CD4-positive, alpha-beta T cell treated with Interleukin-21 for 1 hour (primary cell): ENCODE results near the gene DENND11.

ENCODE experiments used
- DNase-seq: peaks from one replicate; pipeline ENCODE4 v3.0.0-alpha.2; 2020

The DENND11 gene

DNA sequence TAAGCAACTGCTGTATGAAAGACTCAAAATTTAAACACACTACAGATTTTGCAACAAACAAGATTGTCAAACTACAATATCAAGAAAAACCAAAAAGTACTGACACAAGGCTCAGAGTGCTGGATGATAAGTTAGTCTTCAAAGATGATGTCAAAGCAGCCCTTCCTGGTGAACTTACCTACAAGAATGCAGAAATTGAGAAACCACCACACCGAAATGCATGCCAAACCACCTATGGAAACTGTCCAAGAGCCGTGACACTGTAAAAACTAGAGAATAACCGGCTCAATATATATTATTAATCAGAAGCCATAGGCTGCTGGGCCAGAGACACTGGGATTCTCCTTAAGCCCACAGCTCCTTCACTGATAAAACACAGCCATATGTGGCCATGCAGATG, 25.3 kb downstream of the DENND11 start:
- DNase-seq: no peak

DNA sequence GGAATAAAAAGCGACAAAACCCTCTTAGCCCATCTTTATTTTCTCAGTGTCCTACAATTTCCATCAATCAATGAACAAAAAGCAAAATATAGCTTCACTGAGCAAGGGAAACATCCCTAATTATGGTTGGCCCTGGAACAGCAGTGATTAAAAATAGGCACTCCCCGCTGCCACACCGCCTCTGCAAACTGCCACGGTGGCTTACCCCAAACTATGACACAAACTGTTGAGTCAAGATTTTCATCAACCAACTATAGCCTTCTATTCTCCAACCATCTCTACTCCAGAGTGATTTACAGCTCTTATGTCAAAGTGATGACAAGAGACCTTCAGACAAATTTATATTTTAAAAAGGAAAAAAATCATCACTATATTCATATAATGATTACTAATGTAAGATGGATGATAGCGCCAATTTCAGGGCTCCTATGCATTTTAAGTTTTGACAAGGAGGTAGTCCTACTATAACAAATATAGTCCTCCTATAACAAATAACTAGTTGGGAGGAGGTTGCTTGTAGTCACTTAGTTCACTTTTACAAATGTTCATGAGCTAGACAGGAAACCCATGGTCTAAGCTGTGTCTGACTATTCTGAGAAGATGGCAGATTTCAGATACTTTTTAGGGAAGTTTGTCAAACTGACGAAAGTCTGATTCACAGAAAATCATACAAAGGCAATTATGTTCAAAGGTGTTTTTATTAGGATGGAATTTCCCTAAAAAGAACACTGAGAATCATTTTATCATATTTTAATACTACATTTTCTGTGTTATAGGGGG, 26.3 kb downstream of the DENND11 start:
- no peak for DNase-seq

DNA sequence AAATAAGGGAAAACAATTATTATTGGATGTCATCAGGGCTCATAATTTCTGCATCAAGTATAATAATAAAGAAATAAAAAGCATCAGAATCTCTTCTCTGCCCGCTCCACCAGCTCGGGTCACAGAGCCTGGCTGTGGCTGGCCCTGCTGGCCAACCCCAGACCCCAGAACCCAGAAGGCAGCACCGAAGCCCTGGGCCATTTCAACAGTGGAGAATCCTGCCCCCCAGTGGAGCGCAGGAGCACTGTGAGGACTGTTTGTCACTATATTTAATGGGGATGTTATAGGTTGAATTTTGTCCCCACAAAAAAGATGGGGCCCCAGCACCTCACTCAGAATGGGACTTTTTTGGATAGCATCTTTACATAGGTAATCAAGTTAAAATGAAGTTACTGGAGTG, 27.3 kb downstream of the DENND11 start:
- no peak for DNase-seq

DNA sequence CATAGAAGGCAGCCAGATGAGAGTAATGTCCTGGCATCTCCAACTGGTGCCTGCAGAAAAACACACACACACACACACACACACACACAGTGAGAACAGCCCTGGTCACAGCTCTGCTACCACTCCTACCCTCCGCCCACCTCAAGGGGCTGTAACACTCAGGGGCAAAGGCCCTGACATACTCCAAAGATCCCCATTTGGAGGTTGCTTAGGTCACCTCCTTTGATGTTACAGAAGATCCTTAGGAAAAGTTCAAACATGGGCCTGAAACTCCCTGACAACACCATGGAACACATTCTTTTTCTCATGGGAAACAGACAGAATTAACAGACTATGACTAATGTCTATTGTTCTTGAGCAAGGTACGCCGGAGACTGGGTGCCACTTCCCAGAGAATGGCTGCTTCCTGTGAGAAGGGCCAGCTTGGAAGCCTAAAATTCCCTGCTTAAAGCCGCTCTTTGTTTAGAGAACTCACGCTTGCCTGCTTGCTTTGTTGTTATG, 27.7 kb downstream of the DENND11 start:
- DNase-seq: no peak

DNA sequence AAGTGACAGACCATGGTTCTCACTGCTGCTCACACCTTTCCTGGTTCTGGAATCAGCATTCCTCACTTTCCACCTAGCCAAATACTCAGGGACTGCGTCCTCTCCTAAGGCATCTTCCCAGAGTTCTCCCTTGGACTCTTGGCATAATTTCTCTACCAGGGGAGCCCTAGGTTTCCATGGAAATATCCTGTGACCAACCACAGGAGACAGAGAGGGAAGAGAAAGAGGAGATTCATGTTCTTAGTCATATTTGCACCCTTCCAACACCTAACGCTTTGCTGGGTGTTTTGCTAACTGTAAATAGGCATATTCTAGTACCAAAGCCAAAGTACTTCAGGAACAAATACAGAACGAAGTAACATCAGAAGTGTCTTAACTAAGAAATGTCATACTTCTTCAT, 28.6 kb downstream of the DENND11 start:
- no peak for DNase-seq

DNA sequence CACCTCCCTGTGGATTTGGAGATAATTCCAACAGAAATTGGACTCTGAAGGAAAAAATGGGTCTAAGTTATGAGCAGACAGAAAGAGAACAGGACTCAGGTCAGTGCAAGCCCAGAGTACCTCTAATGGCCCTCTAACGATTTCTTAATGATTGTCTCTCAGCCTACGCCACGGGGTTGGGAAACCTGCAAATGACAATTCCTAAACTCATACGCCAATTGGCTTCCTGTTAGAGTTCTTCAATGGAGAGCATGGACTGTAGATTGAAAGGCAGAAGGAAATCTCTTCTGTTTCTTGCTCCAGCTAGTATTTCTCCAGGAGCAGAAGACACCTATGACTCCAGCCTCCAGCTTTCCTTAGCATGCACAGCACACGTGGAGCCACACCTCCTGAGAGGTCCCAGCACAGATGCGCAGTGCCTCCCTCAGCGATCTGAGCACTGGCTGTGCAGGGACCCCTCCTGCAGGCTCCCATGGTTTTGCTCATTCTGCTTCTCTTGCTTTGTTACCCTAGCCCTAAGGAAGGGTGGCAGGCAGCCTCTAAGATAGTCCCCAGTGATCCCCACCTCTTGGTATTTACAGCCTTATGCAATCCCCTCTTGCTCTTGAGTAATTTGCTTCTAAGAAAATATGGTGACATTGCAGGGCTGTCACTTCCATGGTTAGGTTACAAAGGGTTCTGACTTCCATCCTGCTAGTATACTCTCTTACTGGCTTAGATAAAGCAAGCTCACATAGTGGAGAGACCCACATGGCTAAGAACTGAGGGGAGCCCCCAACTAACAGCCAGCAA, 30.1 kb downstream of the DENND11 start:
- DNase-seq: no peak

DNA sequence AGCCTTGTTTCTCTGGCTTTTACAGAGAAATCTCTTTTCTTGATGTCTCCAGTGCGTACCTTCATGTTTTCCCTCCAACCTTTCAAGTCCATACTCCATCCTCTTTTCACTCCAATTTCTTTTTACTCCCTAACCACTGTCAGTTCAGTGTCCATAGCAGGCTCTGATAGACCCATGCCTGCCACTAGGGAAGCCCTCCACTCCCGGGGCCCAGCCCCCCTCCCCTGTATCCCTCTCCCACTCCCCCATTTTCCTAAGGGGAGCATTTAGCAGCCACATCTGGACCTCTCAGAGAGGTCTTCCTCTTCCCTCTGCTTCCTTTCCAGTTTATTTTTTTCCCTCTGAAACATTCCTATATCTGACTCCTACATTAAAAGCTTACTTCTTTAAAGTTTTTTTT, 33.1 kb downstream of the DENND11 start:
- no peak for DNase-seq

DNA sequence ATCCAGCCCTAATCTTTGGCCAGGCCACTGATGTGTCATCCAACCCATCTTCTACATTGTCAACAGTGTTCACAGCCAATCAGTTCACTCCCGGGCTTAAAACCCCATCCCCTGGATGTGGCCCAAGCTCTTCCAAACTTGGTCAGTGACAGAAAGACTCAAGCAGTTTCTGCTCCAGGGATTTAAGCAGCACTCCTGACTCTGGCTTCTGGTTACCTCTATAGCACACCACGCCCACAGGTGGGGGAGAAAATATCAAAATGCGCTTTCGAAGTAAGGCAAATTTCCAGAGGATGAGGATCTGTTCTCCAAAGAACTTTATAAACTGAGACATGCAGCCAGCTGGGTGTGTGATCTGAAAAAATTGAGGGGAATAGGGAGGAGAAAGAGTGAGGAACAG, 35.9 kb downstream of the DENND11 start:
- DNase-seq: no peak

DNA sequence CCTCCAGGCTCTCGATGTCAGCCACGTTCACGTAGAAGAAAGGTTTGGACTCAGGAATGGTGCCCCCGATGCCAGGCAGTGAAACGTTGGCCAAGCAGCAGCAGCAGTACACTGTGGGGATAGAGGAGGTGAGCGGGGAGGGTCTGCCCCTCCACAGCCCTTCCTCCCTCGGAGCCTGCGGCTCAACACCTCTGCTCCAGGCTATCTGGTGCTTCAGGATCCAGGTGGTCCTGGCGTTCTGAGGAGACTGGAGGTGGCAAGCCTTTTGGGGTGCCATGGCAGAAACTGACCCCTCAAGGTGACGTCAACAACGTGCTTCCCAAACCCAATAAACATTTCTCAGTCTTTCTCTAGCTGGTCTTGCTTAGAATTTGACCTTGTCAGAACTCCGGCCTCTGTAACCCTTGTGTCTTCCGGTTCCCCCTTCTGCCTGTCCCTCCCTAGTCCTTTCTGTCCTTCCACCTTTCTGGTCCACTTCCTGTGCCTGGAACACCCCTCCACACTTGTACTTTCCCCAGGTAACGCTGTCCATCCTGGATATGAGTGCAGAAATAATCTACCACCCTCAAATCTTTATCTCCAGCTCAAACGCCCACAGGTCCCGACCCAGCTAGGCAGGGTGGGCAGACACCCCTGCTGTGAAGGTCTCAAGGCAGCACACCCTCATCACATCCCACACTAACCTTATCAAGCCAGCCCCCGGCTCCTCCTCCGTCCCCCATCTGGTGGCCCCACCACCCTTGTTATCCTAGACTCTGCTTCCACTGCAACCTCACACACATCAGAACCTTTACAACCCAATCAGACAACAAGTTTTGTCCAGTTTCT, 36.5 kb downstream of the DENND11 start:
- DNase-seq: no peak

DNA sequence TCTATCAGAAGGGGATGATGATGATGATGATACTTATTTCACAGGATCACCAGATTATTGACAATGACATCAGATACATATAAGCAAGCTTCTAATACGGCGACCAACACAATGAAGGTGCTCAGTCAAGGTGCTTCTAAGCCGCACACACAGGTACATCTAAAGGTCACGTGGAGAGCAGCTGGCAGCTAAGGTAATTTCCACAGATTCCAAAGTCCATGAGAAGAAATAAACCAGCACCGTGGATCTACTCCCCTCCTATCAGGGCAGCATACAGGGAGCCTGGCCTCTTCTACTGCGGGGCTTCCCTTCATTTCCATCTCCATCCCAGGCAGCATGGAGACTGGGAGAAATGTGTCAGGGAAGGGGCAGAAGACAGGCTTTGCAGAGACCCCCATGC, 37.5 kb downstream of the DENND11 start:
- DNase-seq: no peak

DNA sequence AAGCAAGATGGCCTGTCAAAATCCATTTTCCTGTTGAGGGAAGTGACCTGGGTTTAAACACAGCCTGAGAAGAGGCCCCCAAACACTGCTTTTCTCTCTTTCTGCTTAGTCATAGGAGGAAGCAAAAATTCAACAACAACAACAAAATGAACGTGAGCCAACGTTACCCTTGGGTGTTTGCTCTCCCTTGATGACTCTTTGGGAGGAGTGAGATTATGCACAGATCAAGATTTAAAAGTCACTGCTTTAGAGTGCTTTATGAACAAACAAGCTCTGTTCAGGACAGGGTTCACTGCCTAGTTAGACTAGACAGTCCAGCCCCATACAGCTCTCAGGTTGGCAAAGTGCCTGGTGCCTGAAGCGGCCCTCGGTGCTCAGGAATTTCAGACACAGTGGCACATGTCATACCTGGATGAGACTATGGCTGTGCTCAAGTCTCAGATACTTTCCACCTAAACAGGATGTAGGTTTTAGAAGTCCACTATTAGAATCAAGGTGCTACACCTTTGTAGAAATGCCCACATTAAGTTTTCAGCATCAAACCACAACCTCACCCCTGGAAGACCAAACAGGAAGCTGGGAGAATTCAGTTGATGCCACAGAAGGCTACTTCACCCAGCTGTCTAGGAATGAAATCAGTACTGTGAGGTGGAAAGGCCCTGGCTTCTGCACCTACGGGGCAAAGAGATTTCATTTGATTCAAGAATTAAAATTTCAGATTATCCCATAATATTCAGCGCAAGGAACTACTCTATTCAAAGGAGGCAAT, 38.7 kb downstream of the DENND11 start:
- DNase-seq: no peak

DNA sequence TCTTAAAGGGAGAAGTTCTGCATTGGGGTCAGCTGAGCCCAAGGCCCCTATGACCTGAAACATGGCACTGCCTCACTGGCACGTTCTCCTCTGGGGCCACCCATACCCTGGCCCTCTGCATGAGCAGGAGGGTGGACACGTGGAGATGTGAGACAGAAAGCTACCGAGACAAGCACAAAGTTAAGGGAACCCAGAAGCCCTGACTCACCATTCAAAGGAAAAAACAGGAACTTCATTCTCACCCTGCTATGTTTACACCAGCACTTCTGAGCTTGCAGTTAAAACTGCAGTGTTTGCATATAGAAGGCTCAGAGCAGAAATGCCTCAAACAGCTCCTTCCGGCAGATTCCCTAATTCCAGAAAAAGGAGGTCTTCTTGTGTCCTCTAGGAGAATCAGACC, 41.7 kb downstream of the DENND11 start:
- DNase-seq: no peak

DNA sequence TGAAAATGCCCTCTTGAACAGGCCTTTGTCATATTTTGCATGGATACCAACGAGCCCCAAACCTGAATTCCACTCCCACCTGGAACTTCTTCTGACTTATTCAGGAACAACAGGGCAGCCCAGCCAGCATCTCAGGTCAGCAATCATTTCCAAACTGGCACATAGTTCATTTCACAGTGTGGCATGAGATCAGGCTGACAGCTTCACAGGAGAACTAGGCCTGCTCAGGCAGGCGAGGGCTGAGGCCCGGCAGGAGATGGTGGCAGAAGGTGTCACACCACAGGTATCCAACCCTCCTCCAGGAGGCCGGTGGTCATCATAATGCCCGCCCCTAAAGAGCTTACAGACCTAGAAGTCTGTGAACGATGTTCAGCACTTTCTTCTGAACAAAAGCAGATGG, 42.5 kb downstream of the DENND11 start:
- DNase-seq: no peak

DNA sequence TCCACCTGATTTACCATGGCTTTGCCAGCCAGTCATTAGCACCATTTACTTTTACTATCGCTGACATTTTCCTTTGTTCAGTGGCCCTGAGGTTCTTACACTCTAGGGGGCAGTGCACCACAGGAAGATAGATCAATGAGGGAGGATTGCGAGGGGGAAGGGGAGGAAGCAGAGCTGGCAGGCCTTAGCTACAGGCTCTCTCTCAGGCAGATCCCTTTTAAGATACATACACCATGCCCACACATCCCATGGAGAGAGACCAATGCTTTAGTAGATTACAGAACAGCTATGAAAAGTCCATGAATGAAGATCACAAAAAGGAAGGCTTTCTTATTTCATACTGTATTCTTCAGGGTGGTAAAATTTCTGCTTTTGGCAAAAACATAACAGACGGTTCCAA, 47.4 kb downstream of the DENND11 start:
- DNase-seq: peak; percentile 76

DNA sequence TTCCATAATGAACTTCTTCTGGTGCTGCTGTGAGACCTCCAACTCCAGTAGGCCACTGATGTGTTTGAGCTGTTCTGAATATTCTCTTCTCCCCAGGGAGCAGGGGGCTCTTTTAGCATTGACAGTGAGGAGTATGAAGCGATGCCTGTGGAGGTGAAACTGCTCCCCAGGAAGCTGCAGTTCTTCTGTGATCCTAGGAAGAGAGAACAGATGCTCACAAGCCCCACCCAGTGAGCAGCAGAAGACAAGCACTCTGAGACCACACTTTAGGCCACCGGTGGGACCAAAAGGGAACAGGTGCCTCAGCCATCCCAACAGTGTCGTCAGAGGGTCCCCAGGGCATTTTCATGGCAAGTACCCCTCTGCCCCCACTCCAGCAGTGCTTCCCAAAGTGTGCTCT, 49.3 kb downstream of the DENND11 start:
- DNase-seq: no peak
